GM21515 (cell line): ENCODE results near the gene LRRFIP1.

Experiments
- ATAC-seq: cut with Tn5 transposase; IDR thresholded peaks from one replicate; pipeline ENCODE4 v1.9.1; 2021; ENCODE audit not compliant: unreplicated experiment

The LRRFIP1 gene

DNA sequence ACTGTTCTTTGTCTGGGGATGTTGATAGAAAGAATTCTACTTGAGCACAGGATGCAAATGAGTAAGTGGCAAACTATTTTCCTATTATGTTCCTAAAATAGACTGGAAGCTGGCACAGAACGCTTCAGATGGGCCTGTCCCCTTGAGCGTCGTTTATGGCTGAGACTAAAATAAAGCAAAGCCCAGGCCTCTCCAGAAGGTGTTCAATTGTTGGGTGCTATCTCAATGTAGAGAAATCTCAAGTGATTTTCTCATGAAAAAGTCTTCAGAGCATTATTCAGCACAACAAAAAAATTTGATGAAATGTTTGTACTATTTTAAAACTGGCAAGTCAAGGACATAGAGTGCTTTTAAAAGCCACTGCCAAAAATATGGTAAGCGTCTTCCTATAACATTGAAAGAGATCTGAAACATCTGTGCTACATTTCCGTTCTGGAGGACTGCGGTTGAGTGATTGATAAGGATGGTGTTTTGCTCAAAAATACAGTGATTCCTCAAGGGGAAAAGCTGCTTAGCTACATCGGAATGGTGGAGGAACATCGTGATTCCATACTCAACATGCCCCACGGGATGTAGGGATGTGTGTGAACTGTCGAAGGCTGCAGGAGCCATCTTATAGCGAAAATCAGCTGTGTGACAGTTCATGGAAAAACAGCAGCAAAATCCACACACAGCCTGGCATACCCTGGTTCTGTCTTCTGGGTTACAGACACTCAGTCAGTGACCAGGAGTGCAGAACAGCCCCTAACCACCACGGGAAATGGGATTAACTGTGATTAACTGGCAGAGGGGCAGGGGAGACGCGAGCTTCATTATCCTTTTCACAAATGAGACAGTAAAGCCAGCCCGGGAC, 10.4 kb upstream of the LRRFIP1 start:
- ATAC-seq, result no peak

- ATAC-seq, result no peak
Measured at GRCh38 chr2:237617587-237617982, 9.8 kb upstream of the LRRFIP1 start.

DNA sequence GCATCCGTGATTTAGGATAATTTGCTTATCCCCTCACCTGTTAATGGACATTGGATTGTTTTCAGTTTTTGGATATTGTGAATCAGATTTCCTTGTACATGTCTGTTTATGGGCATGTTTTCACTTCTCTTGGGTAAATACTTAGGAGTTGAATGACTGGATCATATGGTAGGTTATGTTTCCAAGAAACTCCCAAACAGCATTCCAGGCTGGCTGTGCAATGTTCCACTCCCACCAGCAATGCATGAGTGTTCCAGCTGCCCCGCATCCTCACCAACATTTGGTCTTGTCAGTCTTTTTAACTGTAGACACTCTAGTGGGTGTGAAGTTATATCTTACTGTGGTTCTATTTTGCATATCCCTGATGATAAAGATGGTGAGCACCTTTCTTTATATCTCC, 8.9 kb upstream of the LRRFIP1 start:
- ATAC-seq, result no peak

DNA sequence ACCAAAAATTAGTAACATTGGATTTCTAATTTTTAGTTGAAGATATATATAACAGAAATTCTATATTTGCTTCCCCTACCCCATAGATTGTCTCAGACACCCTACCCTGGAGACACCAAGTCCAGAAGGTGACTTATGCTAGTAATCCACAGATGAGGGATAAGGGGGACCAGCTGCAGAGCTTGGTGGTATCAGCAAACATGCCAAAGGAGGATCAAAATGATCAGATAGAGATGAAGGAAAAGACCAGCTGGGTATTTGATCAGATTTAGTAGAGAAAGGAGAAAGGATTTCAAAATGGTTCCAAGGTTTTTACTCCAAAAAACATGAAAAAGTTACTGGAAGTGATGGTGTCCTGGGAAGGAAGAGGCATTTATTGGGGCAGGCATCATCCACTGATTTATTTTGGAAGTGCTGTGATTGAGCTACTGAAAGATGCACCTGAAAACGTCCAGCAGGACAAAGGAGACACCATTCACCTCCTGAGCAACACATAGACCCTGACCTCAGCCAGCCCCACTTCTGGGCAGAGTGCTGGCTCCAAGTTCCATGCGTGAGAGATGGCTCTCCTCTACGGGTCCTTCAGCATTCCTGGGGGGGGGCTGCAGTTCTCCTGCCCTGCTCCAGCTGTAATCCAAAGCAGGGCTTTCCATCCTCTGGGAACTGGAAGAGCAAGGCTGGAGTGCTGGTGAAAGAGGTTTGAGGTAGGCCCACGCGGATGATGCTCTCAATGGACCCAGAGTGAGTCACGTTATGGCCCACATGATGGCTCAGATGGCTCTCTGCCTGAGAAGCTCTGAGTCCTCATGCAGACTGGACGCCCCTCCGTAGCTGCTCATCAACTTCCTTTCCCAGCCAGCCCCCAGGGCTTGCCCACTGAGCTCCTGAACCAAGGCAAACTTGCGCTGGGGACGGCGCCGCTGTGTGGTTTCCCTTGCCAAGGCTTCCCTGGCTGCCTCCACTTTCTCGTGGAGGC, 3.7 kb upstream of the LRRFIP1 start:
- no peak for ATAC-seq

DNA sequence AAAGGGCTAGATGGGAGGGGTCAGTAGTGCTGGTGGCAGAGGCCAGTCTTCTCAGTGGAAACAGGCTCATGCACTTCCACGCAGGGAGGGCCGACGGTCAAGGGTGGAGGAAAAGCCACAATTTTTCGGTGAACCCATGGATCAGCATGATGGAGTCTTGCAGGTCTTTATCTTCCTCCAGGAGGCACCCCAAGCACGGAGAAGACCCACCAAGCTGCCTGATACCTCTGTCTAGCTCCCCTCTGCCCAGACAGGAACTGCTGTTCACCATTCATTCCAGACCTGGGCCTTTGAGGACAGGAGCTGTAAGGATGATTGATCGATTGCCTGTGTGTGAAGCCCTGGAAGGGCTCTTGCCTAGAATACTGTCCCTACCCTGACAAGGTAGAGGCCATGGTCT, 2.8 kb upstream of the LRRFIP1 start:
- ATAC-seq, result no peak

- no peak for ATAC-seq
Measured at GRCh38 chr2:237625216-237625705, 2.1 kb upstream of the LRRFIP1 start.

- no peak for ATAC-seq
Measured at GRCh38 chr2:237625777-237626176, 1.6 kb upstream of the LRRFIP1 start.

- ATAC-seq, result no peak
Measured at GRCh38 chr2:237626813-237627440, 460 bp upstream of the LRRFIP1 start.

DNA sequence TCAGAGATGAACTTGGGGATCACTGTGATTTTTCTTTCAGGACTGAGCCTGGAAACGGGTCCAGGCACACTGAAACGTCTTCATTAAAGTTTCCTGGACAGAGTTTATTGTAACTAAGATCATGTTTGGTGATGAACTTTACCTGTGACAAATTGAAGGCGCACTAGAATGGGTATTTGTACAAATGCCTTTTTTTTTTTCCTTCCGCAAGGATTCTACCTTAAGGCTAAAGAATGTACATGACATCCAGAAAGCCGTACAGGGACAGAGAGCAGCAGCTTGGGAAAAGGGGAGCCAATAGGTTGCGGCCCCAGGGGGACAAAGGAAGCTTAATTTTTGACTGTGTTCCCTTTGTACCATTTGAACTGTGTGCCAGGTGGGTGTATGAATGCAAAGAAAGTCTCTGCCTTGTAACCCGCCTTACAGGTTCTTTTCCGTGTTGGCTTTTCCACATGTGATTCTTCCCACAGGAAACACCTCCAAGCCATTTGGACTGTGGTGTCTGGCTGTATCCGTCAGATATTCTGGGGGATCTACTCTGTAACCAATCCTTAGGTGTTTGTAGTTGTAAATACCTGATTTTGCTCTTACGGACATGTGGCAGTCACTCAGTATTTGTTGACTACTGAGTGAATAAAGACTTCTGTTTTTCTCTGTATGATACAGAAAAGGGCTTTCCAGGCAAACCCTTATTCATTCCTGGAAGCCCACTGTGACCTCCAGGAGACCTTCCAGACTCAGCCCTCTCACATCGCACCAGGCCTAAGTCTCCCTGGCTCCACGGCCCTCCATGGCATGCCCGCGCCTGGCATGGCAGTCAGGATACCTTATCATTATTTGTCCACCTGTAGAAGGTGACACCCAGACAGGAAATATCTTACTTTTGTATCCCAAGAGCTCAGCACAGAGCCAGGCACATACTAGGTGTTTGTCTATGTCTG, 1.1 kb downstream of the LRRFIP1 start:
- no peak for ATAC-seq

- ATAC-seq, result no peak
Measured at GRCh38 chr2:237629188-237629534, 1.8 kb downstream of the LRRFIP1 start.

DNA sequence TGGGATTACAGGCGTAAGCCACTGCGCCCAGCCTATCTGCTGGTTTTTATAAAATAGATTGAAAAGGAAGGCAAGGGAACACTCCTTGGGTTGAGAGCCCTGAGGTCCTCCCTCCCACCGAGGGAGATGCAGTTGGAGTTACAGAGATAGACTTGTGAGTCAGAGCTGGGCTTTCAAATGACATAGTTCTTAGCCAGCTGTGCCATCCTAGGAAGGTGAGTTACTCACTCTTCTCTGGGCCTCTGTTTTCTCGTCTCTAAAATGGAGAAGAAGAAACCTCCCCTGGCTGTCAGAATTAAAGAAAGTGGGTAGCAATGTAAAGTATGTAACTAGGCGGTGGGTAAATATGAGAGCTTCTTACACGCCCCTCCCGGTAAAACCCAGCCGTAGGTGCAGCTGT, 2.4 kb downstream of the LRRFIP1 start:
- no peak for ATAC-seq

DNA sequence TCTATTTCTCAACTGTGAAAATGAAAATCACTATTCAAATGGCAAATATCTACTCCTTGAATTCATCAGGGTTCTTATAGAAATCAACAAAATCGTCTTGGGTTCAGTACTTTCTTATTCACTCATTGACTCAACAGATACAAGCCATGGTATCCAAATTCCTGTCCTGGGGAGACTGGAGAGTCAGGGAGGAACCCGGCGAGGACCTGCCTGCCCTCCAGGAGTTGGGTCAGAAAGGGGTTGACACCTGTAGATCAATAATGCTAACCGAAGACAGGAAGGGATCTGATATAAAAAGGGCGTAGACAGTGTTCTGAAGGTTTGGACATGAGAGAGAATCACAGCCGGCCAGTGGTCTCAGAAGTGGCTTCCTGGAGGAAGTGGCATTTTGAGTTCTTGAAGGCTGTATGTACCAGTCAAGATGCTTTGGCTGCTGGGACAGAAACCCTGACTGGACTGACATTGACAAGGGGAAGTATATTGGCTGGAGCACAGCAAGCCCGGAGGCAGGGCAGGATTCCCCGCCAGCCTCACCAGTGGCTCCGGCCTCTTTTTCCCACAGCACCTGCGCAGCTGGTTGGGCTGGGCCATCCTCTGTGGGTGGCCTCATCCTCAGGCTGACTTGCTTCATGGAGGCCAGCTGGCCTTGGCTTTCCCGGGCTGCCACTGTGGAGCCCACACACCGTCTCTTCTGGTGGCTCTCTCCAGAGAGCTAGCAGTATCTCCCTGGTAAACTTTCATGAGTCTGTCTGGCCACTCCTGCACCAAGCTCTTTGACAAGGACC, 3.0 kb downstream of the LRRFIP1 start:
- no peak for ATAC-seq

DNA sequence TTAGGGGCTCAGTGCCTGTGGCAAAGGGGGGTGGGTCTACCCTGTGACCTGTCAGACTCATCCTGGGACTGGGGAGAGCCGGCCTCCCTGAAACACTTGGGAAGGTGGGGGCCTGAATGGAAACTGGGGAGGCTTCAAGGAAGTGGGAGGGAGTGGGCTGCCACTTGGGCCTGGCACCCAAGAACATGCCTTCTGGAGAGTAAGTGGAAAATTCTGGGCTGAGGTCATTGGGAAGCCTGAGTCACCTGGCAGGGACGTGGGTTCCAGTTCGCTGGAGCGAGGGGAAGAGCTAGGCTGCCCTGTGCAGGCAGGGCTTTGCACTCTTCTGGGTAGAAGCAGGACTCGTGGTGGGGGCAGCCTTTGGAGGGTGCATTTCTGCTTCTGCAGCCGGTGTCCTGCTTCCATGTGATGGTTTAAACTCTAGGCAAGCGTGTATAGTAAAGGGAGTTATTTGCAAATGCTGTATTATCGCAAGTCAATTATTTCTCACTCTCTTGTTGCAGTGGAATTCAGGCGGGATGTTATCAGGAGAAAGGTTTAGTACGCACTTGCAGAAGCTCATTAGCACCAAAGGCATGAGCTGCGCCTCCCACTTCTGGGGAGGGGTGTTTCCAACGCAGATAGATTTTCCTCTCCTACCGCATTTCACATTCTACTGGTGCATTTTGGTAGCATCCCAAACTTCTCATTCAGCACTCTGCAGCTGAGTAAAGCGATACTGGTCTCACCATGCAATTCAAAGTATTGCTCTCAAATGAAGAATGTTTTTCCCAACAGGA, 3.8 kb downstream of the LRRFIP1 start:
- ATAC-seq, result no peak

DNA sequence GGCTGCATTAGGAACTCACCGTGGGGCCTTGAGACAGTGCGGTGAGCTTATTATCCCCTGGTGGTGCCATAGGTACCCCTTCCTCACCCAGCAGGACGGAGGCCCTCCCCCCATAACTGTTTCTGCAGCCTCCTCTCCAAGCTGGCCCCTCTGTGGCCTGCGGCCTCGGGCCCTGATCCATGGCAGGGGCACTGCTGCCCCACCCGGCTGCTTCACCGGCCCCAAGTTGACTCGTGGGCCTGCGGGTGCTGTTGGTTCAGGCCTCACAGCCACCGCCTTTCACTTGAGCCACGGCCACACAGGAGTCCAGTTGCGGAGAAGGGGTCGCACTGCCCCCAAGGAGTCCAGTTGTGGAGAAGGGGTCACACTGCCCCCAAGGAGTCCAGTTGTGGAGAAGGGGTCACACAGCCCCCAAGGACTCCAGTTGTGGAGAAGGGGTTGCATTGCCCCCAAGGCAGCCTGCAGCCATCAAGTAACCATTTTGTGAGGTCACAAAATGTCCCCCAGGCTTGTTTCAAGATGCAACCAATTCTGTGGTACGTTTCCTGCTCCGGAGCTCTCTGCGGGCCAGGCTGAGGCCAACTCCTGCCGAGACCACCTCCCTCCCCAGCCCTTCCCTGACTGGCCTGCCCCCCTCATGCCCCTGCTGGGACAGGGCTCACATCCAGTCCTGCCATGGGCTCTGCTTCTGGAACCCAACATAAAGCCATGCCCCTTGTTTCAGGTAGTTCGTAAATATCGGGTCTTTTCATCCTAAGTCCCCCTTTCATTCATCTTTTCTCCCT, 4.6 kb downstream of the LRRFIP1 start:
- no peak for ATAC-seq

DNA sequence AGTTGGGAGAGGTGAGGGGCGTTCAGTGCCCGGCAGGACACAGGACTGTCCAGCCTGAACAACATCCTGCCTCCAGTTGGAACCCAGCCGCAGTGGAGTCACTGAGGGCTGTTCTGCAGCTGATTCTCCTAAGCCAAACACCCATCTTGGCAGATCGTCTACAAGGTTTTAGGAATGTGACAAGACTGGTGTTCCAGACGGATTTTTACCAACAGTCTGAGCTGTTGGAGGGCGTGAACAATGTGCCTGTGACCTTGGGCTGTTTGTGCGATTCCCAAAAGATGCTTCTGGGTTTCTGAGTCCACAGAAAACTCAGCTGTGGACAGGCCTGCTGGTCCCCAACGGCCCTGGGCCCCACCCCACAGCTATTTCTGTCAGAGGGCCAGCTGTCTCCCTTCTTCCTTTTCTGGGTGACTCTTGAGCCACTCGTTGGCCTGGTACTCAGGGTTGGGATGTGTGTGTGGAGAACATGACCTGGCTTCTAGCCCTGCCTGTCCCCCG, 5.7 kb downstream of the LRRFIP1 start:
- ATAC-seq, result no peak

DNA sequence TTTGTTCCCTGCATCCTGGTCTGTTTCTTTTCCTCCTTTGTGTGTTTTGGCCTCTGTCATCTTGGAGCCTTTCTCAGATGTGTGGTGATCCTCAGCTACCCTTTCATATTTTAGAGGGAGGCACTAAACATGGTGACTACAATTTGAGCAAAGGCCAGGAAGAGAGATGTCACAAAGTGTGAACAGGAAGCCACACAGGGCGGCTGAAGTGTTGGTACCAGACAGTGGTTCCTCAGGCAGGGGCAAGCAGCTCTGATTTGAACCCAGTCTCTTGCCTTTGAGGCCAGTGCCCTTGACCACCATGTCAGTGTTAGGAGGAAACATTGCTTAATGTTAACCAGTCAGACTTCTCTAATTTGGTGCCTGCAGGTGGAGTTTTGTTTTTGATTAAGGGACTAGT, 9.2 kb downstream of the LRRFIP1 start:
- ATAC-seq, result no peak

GRCh38 chr2:237637429-237638135, 10.2 kb downstream of the LRRFIP1 start:
- no peak for ATAC-seq
